NK-92 (cell line): ENCODE measurements around the gene SNTG2.
"Not testable (repeated sequence)": the region's sequence is repeated elsewhere in the genome, so short reads cannot be mapped to it uniquely, and the experiment has no call there.

Experiments used
- DNase-seq: peaks from one replicate; lab custom pipeline; 2025; ENCODE audit not compliant: unreplicated experiment; lab: John Stamatoyannopoulos, UW

Gene SNTG2

DNA sequence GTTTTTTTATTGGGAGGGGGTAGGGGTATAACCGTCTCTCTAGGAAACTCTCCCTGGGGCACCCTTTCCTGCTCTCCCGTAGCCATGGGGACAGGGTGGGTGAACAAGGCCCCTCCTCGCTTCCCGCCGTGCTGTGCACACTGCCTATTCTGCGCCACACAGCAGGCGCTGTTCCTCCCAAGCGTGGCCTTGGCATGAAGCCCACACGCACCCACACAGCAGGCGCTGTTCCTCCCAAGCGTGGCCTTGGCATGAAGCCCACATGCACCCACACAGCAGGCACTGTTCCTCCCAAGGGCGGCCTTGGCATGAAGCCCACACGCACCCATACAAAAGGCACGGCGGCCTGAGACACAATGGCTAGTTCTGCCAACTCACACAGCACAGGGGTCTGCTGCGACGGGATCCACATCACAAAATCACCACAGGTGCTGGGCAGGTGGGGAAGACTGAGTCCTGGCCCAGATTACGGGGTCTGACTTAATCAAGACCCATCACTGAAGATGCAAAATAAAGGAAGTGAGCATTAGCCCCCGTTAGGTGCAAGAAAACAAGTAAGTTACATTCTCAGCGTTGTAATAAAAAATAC, 416.0 kb downstream of the SNTG2 start:
- no peak for DNase-seq

GRCh38 chr2:1367601-1368000, 417.0 kb downstream of the SNTG2 start:
- no peak for DNase-seq

DNA sequence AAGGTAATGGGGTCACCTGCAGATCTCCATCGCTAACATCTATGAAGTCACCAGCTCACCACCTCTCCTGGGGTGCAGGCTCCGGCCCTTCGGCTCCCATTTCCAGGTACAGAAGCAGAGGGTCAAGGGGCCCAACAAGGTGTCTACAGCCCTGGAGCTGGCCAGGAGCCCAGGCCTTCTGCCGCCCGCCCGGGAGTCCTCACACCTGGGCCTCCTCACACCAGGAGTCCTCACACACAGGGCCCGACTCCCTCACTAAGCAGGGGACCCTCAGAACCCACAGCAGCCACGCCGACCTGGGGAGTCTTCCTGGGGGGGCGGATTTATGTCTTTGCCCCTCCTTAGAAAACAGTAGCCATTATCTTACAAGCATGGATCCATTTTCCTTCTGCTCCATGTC, 419.3 kb downstream of the SNTG2 start:
- DNase-seq = no peak

GRCh38 chr2:1370461-1370860, 419.8 kb downstream of the SNTG2 start:
- DNase-seq = no peak

- no peak for DNase-seq
Observed at GRCh38 chr2:1371082-1371481, 420.4 kb downstream of the SNTG2 start.

DNA sequence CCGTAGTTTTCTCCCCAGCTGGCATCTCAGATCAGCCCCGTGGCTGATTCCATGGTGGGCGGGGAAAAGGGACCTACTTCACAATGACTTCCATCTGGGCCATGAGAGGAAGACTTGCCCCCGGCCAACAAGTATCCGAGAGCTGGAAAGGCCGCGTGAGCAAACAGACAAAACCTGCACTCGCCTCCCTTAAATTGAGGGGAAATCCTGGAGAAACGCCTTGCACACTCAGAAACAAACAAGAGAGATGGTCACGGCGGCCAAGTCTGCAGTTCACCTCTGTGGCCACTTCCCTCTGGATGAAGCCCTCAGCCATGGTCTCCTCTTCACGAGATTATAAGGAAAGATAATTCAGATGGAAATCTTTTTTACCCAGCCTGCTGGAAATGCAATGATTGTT, 423.2 kb downstream of the SNTG2 start:
- DNase-seq = no peak

- no peak for DNase-seq
Observed at GRCh38 chr2:1374287-1374686, 423.6 kb downstream of the SNTG2 start.

DNA sequence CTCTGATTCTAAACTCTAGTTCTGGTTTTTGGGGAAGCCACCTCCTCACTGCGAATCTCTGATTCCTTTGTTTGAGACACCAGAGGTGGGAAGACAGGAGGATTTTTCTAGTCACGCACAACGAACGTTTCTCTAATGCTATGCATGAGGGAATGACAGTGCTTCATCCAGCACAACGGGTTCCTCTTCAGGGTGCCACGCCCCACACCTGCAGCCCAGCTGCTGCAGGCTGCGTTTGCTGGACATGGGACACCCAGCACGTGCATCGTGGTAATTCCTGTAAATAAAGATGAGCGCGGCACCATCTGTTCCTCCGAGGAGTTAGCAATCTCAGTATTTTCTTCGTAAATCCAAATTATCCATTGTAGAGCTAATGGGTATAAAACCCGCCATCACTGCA, 425.1 kb downstream of the SNTG2 start:
- DNase-seq = no peak

- no peak for DNase-seq
Observed at GRCh38 chr2:1377473-1377872, 426.8 kb downstream of the SNTG2 start.

- DNase-seq = no peak
Observed at GRCh38 chr2:1378456-1379150, 428.0 kb downstream of the SNTG2 start.

- no peak for DNase-seq
Observed at GRCh38 chr2:1381644-1382043, 431.0 kb downstream of the SNTG2 start.

DNA sequence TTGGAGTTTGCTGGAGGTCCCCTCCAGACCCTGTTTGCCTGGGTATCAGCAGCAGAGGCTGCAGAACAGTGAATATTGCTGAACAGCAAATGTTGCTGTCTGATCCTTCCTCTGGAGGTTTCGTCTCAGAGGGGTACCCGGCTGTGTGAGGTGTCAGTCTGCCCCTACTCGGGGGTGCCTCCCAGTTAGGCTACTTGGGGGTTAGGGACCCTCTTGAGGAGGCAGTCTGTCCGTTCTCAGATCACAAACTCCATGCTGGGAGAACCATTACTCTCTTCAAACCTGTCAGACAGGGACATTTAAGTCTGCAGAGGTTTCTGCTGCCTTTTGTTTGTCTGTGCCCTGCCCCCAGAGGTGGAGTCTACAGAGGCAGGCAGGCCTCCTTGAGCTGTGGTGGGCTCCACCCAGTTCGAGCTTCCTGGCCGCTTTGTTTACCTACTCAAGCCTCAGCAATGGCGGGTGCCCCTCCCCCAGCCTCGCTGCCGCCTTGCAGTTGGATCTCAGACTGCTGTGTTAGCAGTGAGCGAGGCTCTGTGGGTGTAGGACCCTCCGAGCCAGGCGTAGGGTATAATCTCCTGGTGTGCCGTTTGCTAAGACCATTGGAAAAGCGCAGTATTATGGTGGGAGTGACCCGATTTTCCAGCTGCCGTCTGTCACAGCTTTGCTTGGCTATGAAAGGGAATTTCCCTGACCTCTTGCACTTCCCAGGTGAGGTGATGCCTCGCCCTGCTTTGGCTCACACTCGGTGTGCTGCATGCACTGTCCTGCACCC, 437.5 kb downstream of the SNTG2 start:
- not testable (repeated sequence) for DNase-seq

GRCh38 chr2:1390118-1390517, 439.5 kb downstream of the SNTG2 start:
- not testable (repeated sequence) for DNase-seq

GRCh38 chr2:1393321-1393720, 442.7 kb downstream of the SNTG2 start:
- no peak for DNase-seq

DNA sequence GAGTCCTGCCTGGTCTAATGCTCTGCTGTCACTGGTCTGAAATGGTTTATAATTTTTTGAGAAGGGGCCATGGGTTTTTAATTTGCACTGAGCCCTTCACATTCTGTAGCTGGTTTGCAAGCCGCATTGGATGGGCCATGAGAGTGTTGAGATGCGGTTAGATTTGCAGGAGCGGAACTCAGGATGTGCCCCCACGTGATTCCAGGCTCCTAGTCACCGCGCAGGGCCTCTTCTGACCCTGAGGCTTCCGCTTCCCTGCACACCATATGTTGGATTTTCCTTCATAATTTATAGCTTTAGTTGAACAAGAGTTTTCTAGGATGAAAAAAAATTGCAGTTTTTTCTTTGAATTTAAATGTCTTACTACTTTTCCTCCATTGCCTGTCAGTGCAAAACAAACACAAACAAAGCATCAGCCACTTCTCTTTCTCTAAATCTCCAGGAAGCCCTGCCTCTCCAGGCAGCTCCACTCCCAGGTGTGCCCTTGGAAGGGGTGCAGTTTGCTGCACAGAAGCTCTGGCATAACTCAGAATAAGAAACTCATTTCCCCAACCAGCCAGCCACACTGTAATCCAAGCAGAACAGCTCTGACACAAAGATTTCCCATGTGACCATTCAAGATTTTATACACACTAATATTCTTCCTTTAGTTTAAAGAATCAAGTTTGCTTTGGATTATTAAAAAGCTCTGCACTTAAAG, 444.2 kb downstream of the SNTG2 start:
- DNase-seq = no peak

GRCh38 chr2:1397350-1397749, 446.7 kb downstream of the SNTG2 start:
- no peak for DNase-seq

- no peak for DNase-seq
Observed at GRCh38 chr2:1398191-1398590, 447.5 kb downstream of the SNTG2 start.

GRCh38 chr2:1400943-1401735, 450.5 kb downstream of the SNTG2 start:
- DNase-seq = no peak

GRCh38 chr2:1402064-1402463, 451.4 kb downstream of the SNTG2 start:
- DNase-seq = no peak

- DNase-seq = no peak
Observed at GRCh38 chr2:1403565-1403964, 452.9 kb downstream of the SNTG2 start.

GRCh38 chr2:1405124-1405523, 454.5 kb downstream of the SNTG2 start:
- no peak for DNase-seq
